ENCODE measurements around the gene SKIC8. TPM values are rescaled to one million over a fixed set of nuclear protein-coding genes. Genes with fewer than 3 reads are reported as not detected.

Gene SKIC8
- total and polyA plus RNA-seq, 2 experiments from 2014 or later, result 52.6 to 70.6 TPM

DNA sequence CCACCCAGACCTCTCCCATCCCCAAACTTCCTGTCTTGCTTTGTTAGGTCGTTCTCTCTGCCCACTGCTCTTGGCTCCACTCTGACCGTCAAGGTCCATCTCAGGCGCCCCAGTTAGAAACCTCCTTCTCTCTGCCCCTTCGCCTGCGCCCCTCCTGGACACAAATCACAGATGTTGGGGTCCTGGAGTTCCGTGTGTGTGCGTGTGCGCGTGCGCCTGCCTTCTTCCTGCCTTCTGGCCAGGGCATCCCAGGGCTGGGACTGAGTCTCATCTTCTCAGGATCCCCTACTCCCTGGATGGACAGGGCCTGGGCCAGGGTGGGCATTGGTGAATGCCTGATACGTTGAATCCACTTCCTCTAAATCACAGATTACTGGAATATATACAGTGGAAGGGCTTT lies 65.9 kb downstream of the SKIC8 start:
- Histone ChIP-seq H3K4me1 (ENCODE audit: insufficient read depth) (no peaks in the 10 kb centered on the region), H3K36me3 (ENCODE audit: low read depth) (no peaks in the 10 kb centered on the region), H2AFZ (no peak overlapping the region), H3K27ac (no peak overlapping the region), H3K9me2 (ENCODE audit: insufficient read depth) (no peaks in the 10 kb centered on the region), H3K4me3 (no peak overlapping the region), H3K79me2 (ENCODE audit: insufficient read depth) (no peaks in the 10 kb centered on the region), H3F3A (ENCODE audit: insufficient read depth) (no peaks in the 10 kb centered on the region), H3K9me3 (ENCODE audit: low read depth) (no peaks in the 10 kb centered on the region), H3K9ac (no peak overlapping the region), H3K4me2 (ENCODE audit: unreplicated experiment) (no peak overlapping the region), H4K20me1 (ENCODE audit: insufficient read depth) (no peaks in the 10 kb centered on the region), H3K27me3 (replicated peaks; ENCODE audit: insufficient read depth) (peaks cover 28% of the 10 kb centered on the region)
- TF ChIP-seq EZH2 (IDR thresholded peaks at IDR 0.05; ENCODE audit: insufficient read depth, poor library complexity, severe bottlenecking) (no peak), EZH2phosphoT487 (IDR thresholded peaks at IDR 0.05; ENCODE audit: insufficient read depth, low read depth) (no peak)
- in situ Hi-C loops (cut with MboI), result loop anchor here (10.0 kb wide), 1 partner anchor 269 kb away; no protein-coding TSS in a partner anchor
- DNase-seq, result no peak
- 69 to 71% methylated on average over 11 of the region's 11 CpGs for WGBS, 2 experiments (ENCODE audit: low coverage in 1 of 2, low lambda C conversion rate in 2 of 2, missing lambda C conversion rate in 2 of 2)

Small RNAs within 50 kb of the gene (small RNA-seq; reads per million reads assigned to genes)
- gene AC090607.5 (ENCODE audit: low read depth, low replicate concordance), result not detected

Other genes with a start within 250 kb of the SKIC8 start
- gene TBC1D2B, start 221.9 kb downstream of the SKIC8 start, total RNA-seq (2014; rRNA removed; shearing (Covaris generic)), result 40.5 and 42.0 TPM in 2 replicates
- 11.1 and 13.5 TPM in 2 replicates for gene TBC1D2B, start 221.9 kb downstream of the SKIC8 start, polyA plus RNA-seq (2016; fragmentation: Nextera tagmentation; extraction: Ambion mirVana)
- not detected in 2 replicates for gene SH2D7, start 207.0 kb downstream of the SKIC8 start, total RNA-seq (2014; rRNA removed; shearing (Covaris generic))
- gene SH2D7, start 207.0 kb downstream of the SKIC8 start, polyA plus RNA-seq (2016; fragmentation: Nextera tagmentation; extraction: Ambion mirVana), result not detected in 2 replicates
- 1.4 and 3.4 TPM in 2 replicates for gene CIB2, start 168.2 kb downstream of the SKIC8 start, total RNA-seq (2014; rRNA removed; shearing (Covaris generic))
- gene CIB2, start 168.2 kb downstream of the SKIC8 start, polyA plus RNA-seq (2016; fragmentation: Nextera tagmentation; extraction: Ambion mirVana), result 2.3 and 2.9 TPM in 2 replicates
- gene IDH3A, start 150.2 kb downstream of the SKIC8 start, total RNA-seq (2014; rRNA removed; shearing (Covaris generic)), result 47.1 and 94.0 TPM in 2 replicates
- 50.3 and 56.9 TPM in 2 replicates for gene IDH3A, start 150.2 kb downstream of the SKIC8 start, polyA plus RNA-seq (2016; fragmentation: Nextera tagmentation; extraction: Ambion mirVana)
- not detected in 2 replicates for gene ACSBG1, start 65.0 kb downstream of the SKIC8 start, total RNA-seq (2014; rRNA removed; shearing (Covaris generic))
- gene ACSBG1, start 65.0 kb downstream of the SKIC8 start, polyA plus RNA-seq (2016; fragmentation: Nextera tagmentation; extraction: Ambion mirVana), result 0.03 and 0.04 TPM in 2 replicates
- 0.43 and 2.7 TPM in 2 replicates for gene DNAJA4, start 35.0 kb downstream of the SKIC8 start, total RNA-seq (2014; rRNA removed; shearing (Covaris generic))
- 1.3 and 1.4 TPM in 2 replicates for gene DNAJA4, start 35.0 kb downstream of the SKIC8 start, polyA plus RNA-seq (2016; fragmentation: Nextera tagmentation; extraction: Ambion mirVana)
- gene CRABP1, start 40.7 kb upstream of the SKIC8 start, total RNA-seq (2014; rRNA removed; shearing (Covaris generic)), result not detected in 2 replicates
- gene CRABP1, start 40.7 kb upstream of the SKIC8 start, polyA plus RNA-seq (2016; fragmentation: Nextera tagmentation; extraction: Ambion mirVana), result not detected in 2 replicates
- gene IREB2, start 138.6 kb upstream of the SKIC8 start, total RNA-seq (2014; rRNA removed; shearing (Covaris generic)), result 12.9 and 18.0 TPM in 2 replicates
- 11.8 and 13.1 TPM in 2 replicates for gene IREB2, start 138.6 kb upstream of the SKIC8 start, polyA plus RNA-seq (2016; fragmentation: Nextera tagmentation; extraction: Ambion mirVana)
- 3.2 and 3.9 TPM in 2 replicates for gene HYKK, start 208.0 kb upstream of the SKIC8 start, total RNA-seq (2014; rRNA removed; shearing (Covaris generic))
- gene HYKK, start 208.0 kb upstream of the SKIC8 start, polyA plus RNA-seq (2016; fragmentation: Nextera tagmentation; extraction: Ambion mirVana), result 2.1 and 2.4 TPM in 2 replicates
- gene PSMA4, start 240.8 kb upstream of the SKIC8 start, total RNA-seq (2014; rRNA removed; shearing (Covaris generic)), result 177 and 201 TPM in 2 replicates
- 246 and 250 TPM in 2 replicates for gene PSMA4, start 240.8 kb upstream of the SKIC8 start, polyA plus RNA-seq (2016; fragmentation: Nextera tagmentation; extraction: Ambion mirVana)

Data from GM23248 (cell line).